Measurements from ENCODE around the gene CHSY1. TPM values are rescaled to one million over a fixed set of nuclear protein-coding genes. Genes with fewer than 3 reads are reported as not detected.

Gene CHSY1
- total and polyA plus RNA-seq, 8 donors: 4.7 to 57.1 (median 22.1) TPM

GRCh38 chr15:101258238-101259144, 6.6 kb upstream of the CHSY1 start:
- WGBS, 5 donors: 25 to 32% (median 27%) methylated on average over 10 to 11 of the region's 11 CpGs

GRCh38 chr15:101256757-101257156, 4.9 kb upstream of the CHSY1 start:
- Histone ChIP-seq H3K27ac (no peak overlapping the region), H3K9me3 (no peaks in the 10 kb centered on the region), H3K27me3 (no peaks in the 10 kb centered on the region), H3K4me3 (no peak overlapping the region), H3K4me1 (peaks cover 6 to 33% (median 21%) of the 10 kb centered on the region in 4 donors), H3K36me3 (no peaks in the 10 kb centered on the region)
- DNase-seq: no peak
- no peak for TF ChIP-seq POLR2A (IDR thresholded peaks at IDR 0.05)
- no peak for TF ChIP-seq POLR2AphosphoS5 (IDR thresholded peaks at IDR 0.05)
- no peak for TF ChIP-seq EP300 (IDR thresholded peaks at IDR 0.05)
- TF ChIP-seq CTCF (IDR thresholded peaks at IDR 0.05): no peak
- 80 to 88% (median 85%) methylated on average over 6 of the region's 6 CpGs for WGBS, 5 donors
- intact Hi-C loops (cut with DNase I; ENCODE audit: low total_unique reads): loop anchor here (5.0 kb wide), 1 partner anchor 169 kb away; no protein-coding TSS in a partner anchor

More at GRCh38 chr15:101258238-101259144, 6.6 kb upstream of the CHSY1 start:
- intact Hi-C loops (cut with DNase I; ENCODE audit: low total_unique reads): loop anchor here (5.0 kb wide), 1 partner anchor 171 kb away; no protein-coding TSS in a partner anchor
- Histone ChIP-seq H3K27ac (no peak overlapping the region), H3K27me3 (no peaks in the 10 kb centered on the region), H3K9me3 (no peaks in the 10 kb centered on the region), H3K36me3 (no peaks in the 10 kb centered on the region), H3K4me1 (peaks cover 0 to 23% (median 10%) of the 10 kb centered on the region in 4 donors), H3K4me3 (no peak overlapping the region)
- TF ChIP-seq EP300 (IDR thresholded peaks at IDR 0.05) (no peak), CTCF (IDR thresholded peaks at IDR 0.05) (peak in 5 of 7 experiments; percentile 68 to 87 (median 78)), POLR2AphosphoS5 (IDR thresholded peaks at IDR 0.05) (peak in 1 of 3 donors; percentile 52)
- peak; percentile 71 to 92 for DNase-seq

GRCh38 chr15:101255615-101256241, 3.9 kb upstream of the CHSY1 start:
- H3K4me1 ChIP-seq: peaks cover 6 to 33% (median 22%) of the 10 kb centered on the region in 4 donors
- H3K4me3 ChIP-seq: no peak overlapping the region
- H3K9me3 ChIP-seq: no peaks in the 10 kb centered on the region
- 15 to 34% (median 32%) methylated on average over 7 to 8 of the region's 8 CpGs for WGBS, 5 donors
- no peaks in the 10 kb centered on the region for H3K36me3 ChIP-seq
- peak in 1 of 2 donors; percentile 87 for DNase-seq
- no peak overlapping the region for H3K27ac ChIP-seq
- H3K27me3 ChIP-seq: no peaks in the 10 kb centered on the region
- peak in 2 of 3 donors; percentile 30 to 61 for TF ChIP-seq POLR2AphosphoS5 (IDR thresholded peaks at IDR 0.05)
- TF ChIP-seq EP300 (IDR thresholded peaks at IDR 0.05): no peak
- no peak for TF ChIP-seq POLR2A (IDR thresholded peaks at IDR 0.05)
- intact Hi-C loops (cut with DNase I; ENCODE audit: low total_unique reads): loop anchor here (5.0 kb wide), 1 partner anchor 168 kb away; no protein-coding TSS in a partner anchor

- TF ChIP-seq EP300 (IDR thresholded peaks at IDR 0.05) (no peak), POLR2A (IDR thresholded peaks at IDR 0.05) (no peak), POLR2AphosphoS5 (IDR thresholded peaks at IDR 0.05) (no peak), CTCF (IDR thresholded peaks at IDR 0.05) (no peak)
- Histone ChIP-seq H3K36me3 (no peaks in the 10 kb centered on the region), H3K27me3 (no peaks in the 10 kb centered on the region), H3K4me1 (peaks cover 11 to 40% (median 29%) of the 10 kb centered on the region in 4 donors), H3K9me3 (no peaks in the 10 kb centered on the region), H3K4me3 (no peak overlapping the region), H3K27ac (no peak overlapping the region)
- intact Hi-C loops (cut with DNase I; ENCODE audit: low total_unique reads): loop anchor here (5.0 kb wide), 1 partner anchor 168 kb away; no protein-coding TSS in a partner anchor
- no peak for DNase-seq
- WGBS, 5 donors: 51 to 63% (median 58%) methylated on average over 5 of the region's 5 CpGs
These were observed 3.2 kb upstream of the CHSY1 start for GRCh38 chr15:101255051-101255395.

All from stomach (tissue), 9 donors.